Measurements from ENCODE around the gene MAP2K3. TPM values are rescaled to one million over a fixed set of nuclear protein-coding genes. Genes with fewer than 3 reads are reported as not detected.
A peak's percentile ranks its signal among the peaks of the same experiment; 100 is the strongest.
"Not testable (repeated sequence)": the region's sequence is repeated elsewhere in the genome, so short reads cannot be mapped to it uniquely, and the experiment has no call there.

Gene MAP2K3
- total RNA-seq, 2 experiments from 2014 or later: 122 to 123 TPM

GRCh38 chr17:21300601-21301571 is 16.4 kb downstream of the MAP2K3 start:
- ChIA-PET POLR2A (no interaction called here), CTCF (interaction anchor here (0.7 kb wide), 1 partner anchor 23 kb away, joined by 3 read pairs; no protein-coding TSS in a partner anchor)
- no peak for ATAC-seq
- no peaks in the 10 kb centered on the region for H3K9me3 Mint-ChIP-seq (ENCODE audit: low read depth)
- no peak overlapping the region for H3K27ac Mint-ChIP-seq
- H3K36me3 Mint-ChIP-seq (ENCODE audit: low read depth): peaks cover 37% of the 10 kb centered on the region
- no peak for DNase-seq
- H3K27me3 Mint-ChIP-seq: no peaks in the 10 kb centered on the region
- intact Hi-C loops (cut with DNase I, micrococcal nuclease): no loop called here
- H3K4me1 Mint-ChIP-seq: no peaks in the 10 kb centered on the region
- H3K4me3 Mint-ChIP-seq: no peak overlapping the region

DNA sequence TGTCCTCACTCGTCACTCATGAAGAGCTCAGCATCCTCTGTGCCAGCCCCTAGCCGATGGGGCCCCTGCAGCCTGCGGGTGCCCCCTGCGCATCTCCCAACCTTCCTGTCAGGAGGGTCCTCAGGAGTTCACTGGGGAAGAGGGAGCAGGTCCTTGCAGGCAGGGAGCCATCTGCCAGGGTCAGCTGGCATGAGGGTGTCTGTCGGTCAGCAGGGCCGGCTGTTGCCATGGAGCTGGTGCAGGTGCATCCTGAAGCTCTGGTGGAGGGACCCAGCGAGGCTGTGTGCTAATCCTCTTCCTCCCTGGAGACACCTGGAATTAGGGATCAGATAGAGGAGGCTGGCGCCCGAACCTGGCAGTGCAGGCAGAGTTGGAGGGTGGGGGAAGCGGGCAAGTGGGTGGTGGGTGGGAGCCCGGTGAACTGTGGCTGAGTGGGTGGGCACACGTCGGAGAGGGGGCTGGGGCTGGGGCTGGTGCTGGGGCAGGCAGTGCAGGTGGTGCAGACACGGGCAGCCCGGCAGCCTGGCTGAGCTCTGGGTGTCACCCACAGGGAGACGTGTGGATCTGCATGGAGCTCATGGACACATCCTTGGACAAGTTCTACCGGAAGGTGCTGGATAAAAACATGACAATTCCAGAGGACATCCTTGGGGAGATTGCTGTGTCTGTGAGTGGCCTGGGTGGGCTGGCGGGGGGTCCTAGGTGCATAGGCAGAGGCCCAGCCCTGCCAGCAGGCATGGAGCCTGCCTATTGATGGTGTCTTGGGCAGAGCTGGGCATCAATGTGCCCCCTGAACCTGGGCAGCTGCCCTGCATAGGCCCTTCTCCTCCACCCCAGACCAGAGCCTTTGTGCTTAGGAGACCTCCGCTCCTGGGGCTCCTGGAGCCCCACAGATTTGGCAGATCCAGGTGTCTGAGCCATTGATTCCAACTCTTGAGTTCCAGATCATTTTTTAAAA is 17.4 kb downstream of the MAP2K3 start:
- intact Hi-C loops (cut with DNase I, micrococcal nuclease): no loop called here
- H3K4me3 Mint-ChIP-seq: no peak overlapping the region
- no peaks in the 10 kb centered on the region for H3K4me1 Mint-ChIP-seq
- H3K27ac Mint-ChIP-seq: no peak overlapping the region
- no peak for ATAC-seq
- H3K36me3 Mint-ChIP-seq (ENCODE audit: low read depth): peaks cover 47% of the 10 kb centered on the region
- no peak for DNase-seq
- ChIA-PET POLR2A (no interaction called here), CTCF (no interaction called here)
- no peaks in the 10 kb centered on the region for H3K9me3 Mint-ChIP-seq (ENCODE audit: low read depth)
- H3K27me3 Mint-ChIP-seq: no peaks in the 10 kb centered on the region

GRCh38 chr17:21302711-21303425 is 18.4 kb downstream of the MAP2K3 start:
- ChIA-PET POLR2A (no interaction called here), CTCF (interaction anchor here (0.6 kb wide), 1 partner anchor 19 kb away, joined by 3 read pairs; no protein-coding TSS in a partner anchor)
- H3K27ac Mint-ChIP-seq: no peak overlapping the region
- H3K4me3 Mint-ChIP-seq: no peak overlapping the region
- ATAC-seq: no peak
- peak; percentile 5 for DNase-seq
- intact Hi-C loops (cut with DNase I, micrococcal nuclease): no loop called here
- no peaks in the 10 kb centered on the region for H3K4me1 Mint-ChIP-seq
- peaks cover 49% of the 10 kb centered on the region for H3K36me3 Mint-ChIP-seq (ENCODE audit: low read depth)
- no peaks in the 10 kb centered on the region for H3K9me3 Mint-ChIP-seq (ENCODE audit: low read depth)
- no peaks in the 10 kb centered on the region for H3K27me3 Mint-ChIP-seq

GRCh38 chr17:21303441-21304065 is 19.0 kb downstream of the MAP2K3 start:
- H3K36me3 Mint-ChIP-seq (ENCODE audit: low read depth): peaks cover 55% of the 10 kb centered on the region
- ChIA-PET CTCF (no interaction called here), POLR2A (no interaction called here)
- H3K4me1 Mint-ChIP-seq: no peaks in the 10 kb centered on the region
- intact Hi-C loops (cut with DNase I, micrococcal nuclease): no loop called here
- DNase-seq: no peak
- no peak overlapping the region for H3K27ac Mint-ChIP-seq
- no peaks in the 10 kb centered on the region for H3K27me3 Mint-ChIP-seq
- H3K4me3 Mint-ChIP-seq: no peak overlapping the region
- H3K9me3 Mint-ChIP-seq (ENCODE audit: low read depth): no peaks in the 10 kb centered on the region
- no peak for ATAC-seq

GRCh38 chr17:21304091-21304490 is 19.6 kb downstream of the MAP2K3 start:
- H3K4me1 Mint-ChIP-seq: no peaks in the 10 kb centered on the region

GRCh38 chr17:21304551-21305151 is 20.1 kb downstream of the MAP2K3 start:
- CTCF ChIA-PET; POLR2A ChIA-PET; H3K4me3 Mint-ChIP-seq; DNase-seq; ATAC-seq; H3K9me3 Mint-ChIP-seq (ENCODE audit: low read depth); intact Hi-C loops (cut with DNase I, micrococcal nuclease); H3K4me1 Mint-ChIP-seq; H3K27me3 Mint-ChIP-seq; H3K27ac Mint-ChIP-seq: not testable (repeated sequence)
- peaks cover 62% of the 10 kb centered on the region for H3K36me3 Mint-ChIP-seq (ENCODE audit: low read depth)

More at GRCh38 chr17:21304091-21304490, 19.6 kb downstream of the MAP2K3 start:
- ATAC-seq: no peak
- peaks cover 60% of the 10 kb centered on the region for H3K36me3 Mint-ChIP-seq (ENCODE audit: low read depth)
- peaks cover 2% of the 10 kb centered on the region for H3K9me3 Mint-ChIP-seq (ENCODE audit: low read depth)
- intact Hi-C loops (cut with DNase I, micrococcal nuclease): no loop called here
- DNase-seq: no peak
- no peaks in the 10 kb centered on the region for H3K27me3 Mint-ChIP-seq
- H3K27ac Mint-ChIP-seq: no peak overlapping the region
- no peak overlapping the region for H3K4me3 Mint-ChIP-seq
- ChIA-PET POLR2A (no interaction called here), CTCF (no interaction called here)

- H3K4me3 Mint-ChIP-seq; DNase-seq; H3K4me1 Mint-ChIP-seq; POLR2A ChIA-PET; H3K27me3 Mint-ChIP-seq; CTCF ChIA-PET; H3K27ac Mint-ChIP-seq; ATAC-seq; intact Hi-C loops (cut with DNase I, micrococcal nuclease); H3K9me3 Mint-ChIP-seq (ENCODE audit: low read depth): not testable (repeated sequence)
- peaks cover 66% of the 10 kb centered on the region for H3K36me3 Mint-ChIP-seq (ENCODE audit: low read depth)
Measured at GRCh38 chr17:21305431-21306180, 21.1 kb downstream of the MAP2K3 start.

GRCh38 chr17:21306611-21307272 is 22.2 kb downstream of the MAP2K3 start:
- CTCF ChIA-PET: interaction anchor here (0.6 kb wide), 1 partner anchor 16 kb away, joined by 3 read pairs; no protein-coding TSS in a partner anchor

DNA sequence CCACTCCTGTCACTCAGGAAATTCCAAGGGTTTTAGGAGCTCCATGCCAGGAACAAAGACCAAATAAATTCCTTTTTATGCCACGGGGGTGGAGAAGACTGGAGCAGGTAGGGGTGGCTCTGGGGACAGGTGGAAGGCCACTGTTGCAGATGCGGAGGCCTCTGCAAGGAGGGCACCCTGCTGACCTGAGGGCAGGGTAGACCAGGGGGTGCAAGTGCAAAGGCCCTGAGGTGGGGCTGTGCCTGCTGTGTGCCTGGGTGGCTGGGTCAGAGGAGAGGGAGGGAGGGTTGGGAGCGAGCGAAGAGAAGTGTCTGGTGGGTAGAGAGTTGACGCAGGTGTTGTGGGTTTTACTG is 22.7 kb downstream of the MAP2K3 start:
- H3K4me3 Mint-ChIP-seq; H3K4me1 Mint-ChIP-seq; H3K27ac Mint-ChIP-seq; POLR2A ChIA-PET; H3K9me3 Mint-ChIP-seq (ENCODE audit: low read depth); DNase-seq; H3K27me3 Mint-ChIP-seq; intact Hi-C loops (cut with DNase I, micrococcal nuclease); ATAC-seq; CTCF ChIA-PET: not testable (repeated sequence)
- peaks cover 61% of the 10 kb centered on the region for H3K36me3 Mint-ChIP-seq (ENCODE audit: low read depth)

More at GRCh38 chr17:21306611-21307272, 22.2 kb downstream of the MAP2K3 start:
- intact Hi-C loops (cut with DNase I, micrococcal nuclease); H3K27me3 Mint-ChIP-seq; POLR2A ChIA-PET; H3K27ac Mint-ChIP-seq; H3K4me1 Mint-ChIP-seq; H3K4me3 Mint-ChIP-seq; H3K9me3 Mint-ChIP-seq (ENCODE audit: low read depth); ATAC-seq; DNase-seq: not testable (repeated sequence)
- peaks cover 65% of the 10 kb centered on the region for H3K36me3 Mint-ChIP-seq (ENCODE audit: low read depth)

DNA sequence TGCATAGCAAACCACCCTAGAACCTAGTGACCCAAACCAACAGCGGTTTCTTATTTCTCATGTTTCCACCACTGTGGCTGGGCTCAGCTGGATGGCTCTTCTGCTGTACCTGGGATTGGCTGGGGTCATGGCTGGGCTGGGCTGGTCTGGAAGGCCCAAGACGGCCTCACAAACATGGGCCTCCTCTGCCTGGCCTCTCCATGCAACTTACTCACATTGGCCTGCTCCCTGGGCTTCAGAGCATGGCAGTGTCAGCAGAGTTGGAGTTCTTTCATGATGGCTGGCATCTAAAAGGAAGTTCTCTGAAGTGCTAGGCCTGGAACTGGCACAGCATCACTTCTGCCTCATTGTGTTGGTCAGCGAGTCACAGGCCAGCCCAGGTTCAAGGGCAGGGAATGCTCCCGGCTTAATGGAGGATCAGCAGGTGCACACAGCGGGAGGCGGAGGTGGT is 24.4 kb downstream of the MAP2K3 start:
- DNase-seq, CTCF ChIA-PET, POLR2A ChIA-PET: not testable (repeated sequence)

More for the DNA sequence above, 24.4 kb downstream of the MAP2K3 start:
- H3K4me3 Mint-ChIP-seq; H3K27ac Mint-ChIP-seq; intact Hi-C loops (cut with DNase I, micrococcal nuclease); H3K4me1 Mint-ChIP-seq; H3K27me3 Mint-ChIP-seq; H3K9me3 Mint-ChIP-seq (ENCODE audit: low read depth); ATAC-seq: not testable (repeated sequence)
- peaks cover 58% of the 10 kb centered on the region for H3K36me3 Mint-ChIP-seq (ENCODE audit: low read depth)

All from activated CD4-positive, alpha-beta T cell treated with anti-CD3 and anti-CD28 coated beads for 36 hours (primary cell).